H9 (cell line): Measurements from ENCODE around the gene MRPS15. TPM values are rescaled to one million over a fixed set of nuclear protein-coding genes. Genes with fewer than 3 reads are reported as not detected.

Source experiments
- DNase-seq: peaks from one replicate; pipeline ENCODE4 v3.0.0-alpha.2; 2017
- H2AFZ ChIP-seq: one replicate; pipeline ENCODE4 v1.6.1; 2013; ENCODE audit warnings: mild to moderate bottlenecking, low read length, control low read depth, moderate library complexity
- H2AK5ac ChIP-seq: 2 replicates; pipeline ENCODE4 v1.6.1; 2013; ENCODE audit warnings: low read length, control low read depth, mixed read lengths; ENCODE audit not compliant: insufficient read length
- H2BK120ac ChIP-seq: one replicate; pipeline ENCODE4 v1.6.1; 2013; ENCODE audit warnings: low read depth, mild to moderate bottlenecking, low read length, control low read depth, inconsistent platforms; ENCODE audit not compliant: poor library complexity, severe bottlenecking
- H2BK12ac ChIP-seq: 2 replicates; pipeline ENCODE4 v1.6.1; 2013; ENCODE audit warnings: low read length, control low read depth, mixed read lengths, low read depth; ENCODE audit not compliant: insufficient read length
- H2BK15ac ChIP-seq: 2 replicates; pipeline ENCODE4 v1.6.1; 2013; ENCODE audit warnings: low read depth, low read length, control low read depth
- H2BK20ac ChIP-seq: one replicate; pipeline ENCODE4 v1.6.1; 2013; ENCODE audit warnings: low read depth, mild to moderate bottlenecking, low read length, control low read depth, inconsistent platforms; ENCODE audit not compliant: poor library complexity, severe bottlenecking
- H2BK5ac ChIP-seq: 2 replicates; pipeline ENCODE4 v1.6.1; 2013; ENCODE audit warnings: low read length, control low read depth, mixed read lengths; ENCODE audit not compliant: insufficient read length
- H3K14ac ChIP-seq: 2 replicates; pipeline ENCODE4 v1.6.1; 2013; ENCODE audit warnings: low read length, control low read depth; ENCODE audit not compliant: insufficient read depth
- H3K18ac ChIP-seq: 2 replicates; pipeline ENCODE4 v1.6.1; 2013; ENCODE audit warnings: low read depth, mild to moderate bottlenecking, mixed read lengths, low read length, control low read depth; ENCODE audit not compliant: insufficient read length
- H3K23ac ChIP-seq: 2 replicates; pipeline ENCODE4 v1.6.1; 2013; ENCODE audit warnings: low read length, control low read depth, mixed read lengths, low read depth; ENCODE audit not compliant: insufficient read length
- H3K23me2 ChIP-seq: 2 replicates; pipeline ENCODE4 v1.6.1; 2013; ENCODE audit warnings: low read depth, mild to moderate bottlenecking, mixed read lengths, low read length, control low read depth; ENCODE audit not compliant: insufficient read length, poor library complexity, severe bottlenecking
- H3K27ac ChIP-seq: 2 replicates; pipeline ENCODE4 v1.5.1; 2013; ENCODE audit warnings: low read length, control low read depth, mixed read lengths, low read depth; ENCODE audit not compliant: insufficient read length
- H3K27me3 ChIP-seq: 2 replicates; pipeline ENCODE4 v1.6.1; 2013; ENCODE audit warnings: low read length, control low read depth, inconsistent platforms; ENCODE audit not compliant: insufficient read depth
- H3K4ac ChIP-seq: 2 replicates; pipeline ENCODE4 v1.6.1; 2013; ENCODE audit warnings: low read depth, mild to moderate bottlenecking, control low read depth, inconsistent platforms, low read length, moderate library complexity
- H3K4me1 ChIP-seq: 2 replicates; pipeline ENCODE4 v1.6.1; 2013; ENCODE audit warnings: low read length, control low read depth, inconsistent platforms; ENCODE audit not compliant: insufficient read depth
- H3K4me2 ChIP-seq: 2 replicates; pipeline ENCODE4 v1.6.1; 2013; ENCODE audit warnings: low read length, control low read depth, mixed read lengths; ENCODE audit not compliant: insufficient read length, insufficient read depth
- H3K56ac ChIP-seq: 2 replicates; pipeline ENCODE4 v1.6.1; 2013; ENCODE audit warnings: low read depth, mild to moderate bottlenecking, mixed read lengths, low read length, control low read depth; ENCODE audit not compliant: insufficient read length
- H3K79me1 ChIP-seq: 2 replicates; pipeline ENCODE4 v1.6.1; 2013; ENCODE audit warnings: low read depth, mild to moderate bottlenecking, moderate library complexity, low read length, control low read depth, inconsistent platforms; ENCODE audit not compliant: insufficient read depth, poor library complexity, severe bottlenecking
- H3K79me2 ChIP-seq: 2 replicates; pipeline ENCODE4 v1.6.1; 2013; ENCODE audit warnings: low read length, control low read depth, inconsistent platforms; ENCODE audit not compliant: insufficient read depth
- H3K9ac ChIP-seq: 2 replicates; pipeline ENCODE4 v1.6.1; 2013; ENCODE audit warnings: low read length, control low read depth, mixed read lengths; ENCODE audit not compliant: insufficient read length; ENCODE audit errors: extremely low read depth
- H3K9me3 ChIP-seq: one replicate; pipeline ENCODE4 v1.6.1; 2013; ENCODE audit warnings: low read depth, low read length, inconsistent platforms; ENCODE audit not compliant: control insufficient read depth
- H3T11ph ChIP-seq: one replicate; pipeline ENCODE4 v1.6.1; 2013; ENCODE audit warnings: mild to moderate bottlenecking, low read length, control low read depth, inconsistent platforms
- H4K20me1 ChIP-seq: one replicate; pipeline ENCODE4 v1.6.1; 2013; ENCODE audit not compliant: control insufficient read depth, insufficient read length, insufficient read depth
- H4K5ac ChIP-seq: 2 replicates; pipeline ENCODE4 v1.6.1; 2013; ENCODE audit warnings: low read depth, mild to moderate bottlenecking, mixed read lengths, low read length, control low read depth; ENCODE audit not compliant: insufficient read length
- H4K8ac ChIP-seq: replicated peaks from 2 replicates; pipeline ENCODE4 v1.6.1; 2013; ENCODE audit warnings: low read length, control low read depth, mixed read lengths, low read depth; ENCODE audit not compliant: insufficient read length
- H4K91ac ChIP-seq: 2 replicates; pipeline ENCODE4 v1.6.1; 2013; ENCODE audit warnings: low read depth, mild to moderate bottlenecking, moderate library complexity, mixed read lengths, low read length, control low read depth; ENCODE audit not compliant: insufficient read length
- H3K27ac Mint-ChIP-seq, 3 experiments: 2 replicates in 2 of 3; 3 replicates in 1 of 3; pipeline ENCODE4 v1.8.0; 2020 to 2021; ENCODE audit warnings: mixed read lengths in 3 of 3, mild to moderate bottlenecking in 1 of 3, moderate library complexity in 1 of 3
- H3K27me3 Mint-ChIP-seq: 2 replicates; pipeline ENCODE4 v1.8.0; 2021; ENCODE audit warnings: low read depth, mild to moderate bottlenecking, moderate library complexity, mixed read lengths
- H3K36me3 Mint-ChIP-seq, 3 experiments: 2 replicates in 2 of 3; 3 replicates in 1 of 3; pipeline ENCODE4 v1.8.0; 2020 to 2021; ENCODE audit warnings: low read depth in 3 of 3, mixed read lengths in 3 of 3; ENCODE audit not compliant: insufficient read depth in 1 of 3
- H3K4me1 Mint-ChIP-seq, 2 experiments: 2 replicates each; pipeline ENCODE4 v1.8.0; 2020; ENCODE audit warnings: mixed read lengths in 2 of 2
- H3K4me3 Mint-ChIP-seq, 2 experiments: 2 replicates in 1 of 2; 3 replicates in 1 of 2; pipeline ENCODE4 v1.8.0; 2020 to 2021; ENCODE audit warnings: mild to moderate bottlenecking in 2 of 2, mixed read lengths in 2 of 2, moderate library complexity in 1 of 2
- H3K9me3 Mint-ChIP-seq, 2 experiments: 2 replicates in 1 of 2; 3 replicates in 1 of 2; pipeline ENCODE4 v1.8.0; 2020; ENCODE audit warnings: mild to moderate bottlenecking in 2 of 2, mixed read lengths in 2 of 2, moderate library complexity in 1 of 2
- WGBS: extraction: QIAGEN DNeasy Blood & Tissue Kit; methylation state at CpG from one replicate; pipeline ENCODE4 v1.1.7; 2013; ENCODE audit warnings: missing lambda C conversion rate, low lambda C conversion rate, mixed read lengths; ENCODE audit not compliant: insufficient read length; ENCODE audit errors: extremely low coverage; 5-methylcytosine and 5-hydroxymethylcytosine counted together
- total RNA-seq: library from RNA; stranded (reverse); gene quantifications from 2 replicates; pipeline ENCODE4 v1.2.1, GENCODE V29; 2021
- TF ChIP-seq, protein P1 (sequence below): fragments of 200-600 bp; sonication (generic); conservative IDR thresholded peaks from 3 replicates; pipeline ENCODE4 v1.8.0; 2021; ENCODE audit warnings: antibody characterized with exemption, mild to moderate bottlenecking

Gene MRPS15
- total RNA-seq, 1 experiment from 2014 or later, result 111 TPM

DNA sequence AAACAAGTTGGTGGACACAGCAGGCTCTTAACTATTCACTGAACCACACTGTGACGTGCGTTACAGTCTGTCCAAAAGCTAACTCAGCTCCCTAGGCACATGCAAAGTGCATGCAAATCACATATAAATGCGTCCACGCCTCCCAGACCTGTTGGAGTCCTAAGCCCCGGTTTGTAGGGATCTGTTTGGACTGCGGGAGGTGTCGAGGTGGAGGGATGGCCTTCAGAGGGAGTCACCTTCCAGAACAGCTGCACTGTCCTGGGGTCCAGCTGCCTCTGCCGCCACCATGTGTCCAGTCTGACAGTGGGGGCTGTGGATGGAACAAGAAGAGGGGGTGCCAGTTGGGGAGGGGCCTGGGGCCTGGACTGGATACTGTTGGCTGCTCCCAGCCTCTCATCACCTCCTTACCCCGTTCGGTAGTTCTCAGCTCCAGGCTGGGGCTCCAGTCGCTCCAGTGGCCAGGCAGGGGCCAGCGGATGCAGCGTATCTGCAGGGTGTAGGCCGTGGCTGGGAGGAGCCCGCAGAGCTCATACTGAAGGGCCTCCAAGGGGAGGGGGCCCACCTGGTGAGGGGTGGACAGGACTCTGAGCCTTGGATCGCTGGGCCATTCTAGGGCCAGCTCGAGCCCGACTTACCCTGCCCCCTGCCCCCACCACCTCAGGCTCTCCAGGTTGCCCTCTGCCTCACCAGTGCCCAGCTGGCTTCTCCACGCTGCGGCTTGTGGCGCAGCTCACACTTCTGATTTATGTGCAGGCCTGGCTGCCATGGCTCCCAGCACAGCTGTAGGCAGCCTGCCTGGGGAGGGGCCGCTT lies 7.9 kb upstream of the MRPS15 start:
- H4K91ac ChIP-seq, result no peak overlapping the region
- H2AK5ac ChIP-seq, result no peak overlapping the region
- Mint-ChIP-seq H3K9me3 (no peaks in the 10 kb centered on the region), H3K4me3 (no peak overlapping the region), H3K27me3 (peaks cover 59% of the 10 kb centered on the region), H3K27ac (no peak overlapping the region), H3K36me3 (no peaks in the 10 kb centered on the region), H3K4me1 (peaks cover 0 to 6% of the 10 kb centered on the region in 2 experiments; a peak in 1 of 4 replicates)
- H4K5ac ChIP-seq, result no peak overlapping the region
- no peak overlapping the region for H2AFZ ChIP-seq
- no CpG with 5 or more reads among the region's 22 CpGs for WGBS
- H3K27me3 ChIP-seq, result peaks cover 12% of the 10 kb centered on the region; the same call in 1 of the 2 replicates
- H4K8ac ChIP-seq, result no peak overlapping the region
- H3K79me1 ChIP-seq, result no peaks in the 10 kb centered on the region
- H3K23ac ChIP-seq, result no peak overlapping the region
- no peaks in the 10 kb centered on the region for H3K4me1 ChIP-seq
- H3K18ac ChIP-seq, result no peak overlapping the region
- no peak overlapping the region for H2BK5ac ChIP-seq
- H2BK15ac ChIP-seq, result no peak overlapping the region
- no peaks in the 10 kb centered on the region for H3K9me3 ChIP-seq
- no peak overlapping the region for H3K9ac ChIP-seq
- H3K4ac ChIP-seq, result no peak overlapping the region
- peaks cover 4% of the 10 kb centered on the region for H4K20me1 ChIP-seq
- no peak overlapping the region for H2BK120ac ChIP-seq
- no peak overlapping the region for H3T11ph ChIP-seq
- H3K4me2 ChIP-seq, result no peak overlapping the region
- no peak overlapping the region for H2BK12ac ChIP-seq
- no peak overlapping the region for H3K27ac ChIP-seq
- no peaks in the 10 kb centered on the region for H3K23me2 ChIP-seq
- no peaks in the 10 kb centered on the region for H3K79me2 ChIP-seq
- TF ChIP-seq, protein P1, sequence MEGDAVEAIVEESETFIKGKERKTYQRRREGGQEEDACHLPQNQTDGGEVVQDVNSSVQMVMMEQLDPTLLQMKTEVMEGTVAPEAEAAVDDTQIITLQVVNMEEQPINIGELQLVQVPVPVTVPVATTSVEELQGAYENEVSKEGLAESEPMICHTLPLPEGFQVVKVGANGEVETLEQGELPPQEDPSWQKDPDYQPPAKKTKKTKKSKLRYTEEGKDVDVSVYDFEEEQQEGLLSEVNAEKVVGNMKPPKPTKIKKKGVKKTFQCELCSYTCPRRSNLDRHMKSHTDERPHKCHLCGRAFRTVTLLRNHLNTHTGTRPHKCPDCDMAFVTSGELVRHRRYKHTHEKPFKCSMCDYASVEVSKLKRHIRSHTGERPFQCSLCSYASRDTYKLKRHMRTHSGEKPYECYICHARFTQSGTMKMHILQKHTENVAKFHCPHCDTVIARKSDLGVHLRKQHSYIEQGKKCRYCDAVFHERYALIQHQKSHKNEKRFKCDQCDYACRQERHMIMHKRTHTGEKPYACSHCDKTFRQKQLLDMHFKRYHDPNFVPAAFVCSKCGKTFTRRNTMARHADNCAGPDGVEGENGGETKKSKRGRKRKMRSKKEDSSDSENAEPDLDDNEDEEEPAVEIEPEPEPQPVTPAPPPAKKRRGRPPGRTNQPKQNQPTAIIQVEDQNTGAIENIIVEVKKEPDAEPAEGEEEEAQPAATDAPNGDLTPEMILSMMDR, result no peak
- no peak overlapping the region for H2BK20ac ChIP-seq
- DNase-seq, result no peak
- no peak overlapping the region; the same call in 1 of the 2 replicates for H3K14ac ChIP-seq
- H3K56ac ChIP-seq, result no peak overlapping the region
